Measurements from ENCODE around the gene P4HB.
A peak's percentile ranks its signal among the peaks of the same experiment; 100 is the strongest.
"Not testable (repeated sequence)": the region's sequence is repeated elsewhere in the genome, so short reads cannot be mapped to it uniquely, and the experiment has no call there.

Gene P4HB

DNA sequence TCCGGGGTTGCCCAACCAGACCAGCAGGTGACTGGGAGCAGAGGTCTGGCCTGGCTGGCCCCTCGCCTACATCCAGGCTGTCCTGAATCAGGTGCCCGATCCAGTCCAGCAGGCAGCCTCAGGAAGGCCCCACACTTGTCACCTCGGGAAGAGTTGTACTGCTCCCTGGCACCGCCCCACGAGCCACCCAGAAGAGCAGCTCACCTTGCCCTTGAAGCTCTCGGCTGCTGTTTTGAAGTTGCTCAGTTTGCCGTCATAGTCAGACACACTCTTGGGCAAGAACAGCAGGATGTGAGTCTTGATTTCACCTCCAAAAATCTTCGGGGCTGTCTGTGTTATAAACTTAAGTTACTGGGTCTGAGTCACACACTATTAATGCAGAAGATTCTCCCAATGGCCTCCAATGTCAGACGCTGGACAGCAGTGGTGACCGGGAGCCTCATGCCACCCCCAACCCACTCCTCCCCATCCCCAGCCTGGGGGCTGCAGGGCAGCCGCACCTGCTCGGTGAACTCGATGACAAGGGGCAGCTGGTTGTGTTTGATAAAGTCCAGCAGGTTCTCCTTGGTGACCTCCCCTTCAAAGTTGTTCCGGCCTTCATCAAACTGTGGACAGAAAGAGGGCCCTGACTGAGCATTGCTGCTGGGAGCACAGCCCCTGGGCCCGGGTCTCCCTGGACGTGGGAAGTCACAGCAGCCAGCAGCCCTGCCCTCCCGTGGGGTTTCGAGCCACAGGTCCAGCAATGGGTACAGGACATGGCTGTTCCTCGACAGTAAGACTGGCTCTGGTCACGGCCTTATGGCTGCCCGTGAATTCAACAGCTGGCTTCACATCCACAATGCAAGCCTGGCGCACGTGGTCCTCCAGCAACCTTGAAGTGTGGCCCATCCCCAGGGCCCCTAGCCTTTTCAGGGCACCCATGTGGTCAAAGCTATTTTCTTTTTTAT lies 13.3 kb downstream of the P4HB start:
- DNase-seq (ENCODE audit: low read depth in 3 of 3), result no peak

DNA sequence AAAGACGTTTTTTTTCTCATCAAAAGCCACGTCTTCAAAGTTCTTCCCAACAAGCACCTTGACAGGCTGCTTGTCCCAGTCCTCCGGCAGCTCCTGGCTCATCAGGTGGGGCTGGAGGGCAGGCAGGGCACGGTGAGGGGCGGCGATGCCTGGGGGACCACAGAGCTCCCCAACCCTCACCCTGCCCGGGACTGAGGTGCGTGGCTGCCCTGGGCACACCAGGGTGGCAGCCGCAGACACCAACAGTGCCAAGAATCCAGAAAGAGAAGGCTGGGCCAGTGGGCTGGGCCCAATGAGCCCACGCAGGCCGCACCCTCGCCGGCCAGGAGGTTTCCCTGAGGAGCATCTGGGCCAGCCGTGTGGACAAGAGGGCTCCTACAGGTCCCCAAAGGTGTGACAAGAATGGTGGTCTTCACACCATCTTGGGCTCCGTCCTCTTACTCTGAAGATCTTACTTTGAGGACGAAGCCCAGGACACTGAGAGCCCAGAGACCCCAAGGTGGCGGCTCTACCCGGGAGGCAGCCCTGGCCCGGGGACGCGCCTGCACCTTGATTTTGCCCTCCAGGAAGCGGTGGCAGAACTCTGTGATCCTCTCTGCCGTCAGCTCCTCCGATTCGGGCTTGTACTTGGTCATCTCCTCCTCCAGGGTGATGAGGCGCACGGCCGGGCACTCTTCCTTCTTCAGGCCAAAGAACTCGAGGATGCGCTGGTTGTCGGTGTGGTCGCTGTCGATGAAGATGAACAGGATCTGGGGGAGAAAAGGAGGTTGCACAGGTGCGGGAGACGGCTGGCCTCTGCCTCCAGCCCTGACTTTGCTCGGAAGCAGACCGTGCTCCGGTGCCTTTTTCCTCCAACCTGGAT lies 14.2 kb downstream of the P4HB start:
- DNase-seq (ENCODE audit: low read depth in 3 of 3), result no peak

- DNase-seq (ENCODE audit: low read depth in 3 of 3), result no peak
Measured at GRCh38 chr17:81845361-81845760, 15.0 kb downstream of the P4HB start.

GRCh38 chr17:81844887-81845286 lies 15.4 kb downstream of the P4HB start:
- DNase-seq (ENCODE audit: low read depth in 3 of 3), result no peak

DNA sequence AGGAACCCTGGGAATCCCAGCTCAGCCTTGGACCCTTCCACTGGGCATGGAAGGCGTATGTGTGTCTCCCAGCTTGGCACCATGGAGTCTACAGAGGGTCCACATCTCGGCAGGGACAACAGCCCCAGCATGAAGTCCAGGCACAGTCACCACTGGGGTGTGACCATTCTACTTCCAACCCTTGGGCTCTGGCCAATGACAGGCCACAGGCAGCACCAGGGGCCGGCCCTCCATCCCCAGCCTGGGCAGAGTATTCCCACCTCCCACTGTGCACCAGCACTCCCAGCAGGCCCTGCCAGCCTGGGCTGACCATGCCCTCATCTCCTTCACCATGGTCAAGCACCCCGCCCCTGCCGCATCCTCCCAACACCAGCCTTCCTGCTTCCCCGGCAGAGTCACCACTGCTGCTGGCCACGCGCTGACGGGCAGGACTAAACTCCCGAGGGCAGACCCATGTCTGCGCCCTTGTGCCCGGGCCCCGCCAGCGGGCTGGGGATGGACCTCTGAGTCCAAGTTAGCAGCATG lies 15.9 kb downstream of the P4HB start:
- no peak for DNase-seq (ENCODE audit: low read depth in 3 of 3)

DNA sequence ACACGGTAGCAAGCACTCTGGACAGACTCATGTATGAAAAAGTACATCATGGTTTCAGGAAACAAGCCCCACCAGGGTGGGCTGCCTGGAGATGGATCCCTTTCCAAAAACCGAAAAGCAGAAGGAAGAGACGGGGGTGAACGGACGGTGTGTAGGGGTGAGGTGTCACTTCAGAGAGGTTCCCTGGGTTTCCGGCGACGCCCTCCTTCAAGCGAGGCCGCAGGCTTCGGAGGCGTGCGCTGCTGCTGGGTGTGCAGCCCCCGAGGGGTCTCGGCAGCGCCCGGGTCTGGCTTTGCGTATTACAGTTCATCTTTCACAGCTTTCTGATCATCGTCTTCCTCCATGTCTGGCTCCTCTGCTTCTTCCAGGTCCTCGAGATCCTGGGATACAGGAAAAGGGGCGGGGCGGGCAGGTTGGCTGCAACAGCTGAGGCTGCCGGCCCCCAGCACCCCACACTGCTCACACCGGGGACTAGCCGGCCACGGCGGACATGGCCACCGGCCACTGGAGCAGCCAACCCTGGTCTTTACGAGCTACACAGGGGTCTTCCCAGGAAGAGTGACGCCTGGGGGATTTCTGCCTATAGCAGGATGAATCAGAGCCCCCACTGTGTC lies 16.5 kb downstream of the P4HB start:
- DNase-seq (ENCODE audit: low read depth in 3 of 3), result no peak

- no peak for DNase-seq (ENCODE audit: low read depth in 3 of 3)
Measured at GRCh38 chr17:81842725-81843504, 17.4 kb downstream of the P4HB start.

- no peak for DNase-seq (ENCODE audit: low read depth in 3 of 3)
Measured at GRCh38 chr17:81842378-81842724, 18.0 kb downstream of the P4HB start.

GRCh38 chr17:81841866-81842265 lies 18.5 kb downstream of the P4HB start:
- no peak for DNase-seq (ENCODE audit: low read depth in 3 of 3)

DNA sequence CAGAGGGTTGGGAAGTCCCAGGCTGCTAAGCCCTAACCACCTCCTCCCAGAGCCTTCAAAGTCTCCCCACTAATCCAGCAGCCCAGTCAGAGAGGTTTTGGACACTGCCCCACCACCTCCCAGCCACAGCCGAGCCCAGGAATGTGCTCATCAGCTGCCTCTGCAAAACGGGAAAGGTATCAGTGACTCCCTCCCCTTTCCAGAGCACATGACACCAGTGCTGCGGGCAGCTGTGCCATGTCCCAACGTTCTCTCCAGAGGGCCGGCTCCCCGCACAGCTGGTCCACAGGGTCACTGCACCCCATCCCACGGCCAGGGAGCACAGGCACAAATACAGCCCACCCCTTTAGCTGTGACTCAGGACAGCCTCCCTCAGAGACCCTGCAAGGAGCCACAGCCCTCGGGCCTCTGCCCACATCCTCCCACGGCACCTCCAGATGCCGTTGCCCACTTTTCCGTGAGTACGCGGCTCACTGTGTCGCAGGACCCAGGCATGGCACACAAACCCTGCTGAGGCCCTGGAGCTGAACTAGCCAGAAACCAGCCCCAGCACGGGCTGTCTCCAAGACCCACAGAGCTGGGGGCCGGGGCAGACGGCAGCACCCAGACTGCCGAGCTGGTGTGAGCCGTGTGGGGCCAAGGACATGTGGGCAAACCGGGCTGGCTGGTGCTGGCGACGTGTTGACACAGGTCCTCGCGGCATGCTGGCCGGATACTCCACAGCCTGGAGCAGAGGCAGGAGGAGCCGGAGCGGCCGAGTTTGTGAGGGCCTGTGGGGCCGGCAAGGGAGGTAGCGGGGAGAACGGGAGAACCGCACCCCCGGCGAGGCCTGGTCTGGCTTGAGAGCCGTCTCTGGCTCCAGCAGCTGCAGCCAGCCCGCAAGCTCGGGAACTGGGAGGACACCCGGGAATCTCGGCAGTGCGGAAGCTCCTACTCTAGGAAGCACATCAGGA lies 19.2 kb downstream of the P4HB start:
- no peak for DNase-seq (ENCODE audit: low read depth in 3 of 3)

- DNase-seq (ENCODE audit: low read depth in 3 of 3), result not testable (repeated sequence)
Measured at GRCh38 chr17:81840059-81840458, 20.3 kb downstream of the P4HB start.

DNA sequence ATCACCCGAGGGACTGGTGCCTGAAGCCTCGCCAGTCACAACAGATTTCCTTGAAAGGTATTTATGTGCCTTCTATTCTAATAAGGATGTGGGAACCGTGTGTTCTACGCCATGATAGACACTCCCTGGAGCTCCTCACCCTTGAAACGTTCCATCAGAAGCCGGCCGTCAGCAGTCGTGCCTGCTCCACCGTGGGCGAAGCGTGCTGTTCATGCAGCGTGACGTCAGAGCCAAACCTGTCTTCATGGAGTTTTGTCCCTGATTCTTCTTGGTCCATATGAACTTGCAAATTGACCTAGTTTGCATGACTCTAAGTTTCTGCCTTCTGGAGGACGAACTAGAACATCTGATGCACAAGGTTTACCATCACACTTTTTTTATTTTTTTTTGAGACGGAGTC lies 21.0 kb downstream of the P4HB start:
- DNase-seq (ENCODE audit: low read depth in 3 of 3), result no peak

GRCh38 chr17:81838753-81839255 lies 21.5 kb downstream of the P4HB start:
- DNase-seq (ENCODE audit: low read depth in 3 of 3), result no peak

DNA sequence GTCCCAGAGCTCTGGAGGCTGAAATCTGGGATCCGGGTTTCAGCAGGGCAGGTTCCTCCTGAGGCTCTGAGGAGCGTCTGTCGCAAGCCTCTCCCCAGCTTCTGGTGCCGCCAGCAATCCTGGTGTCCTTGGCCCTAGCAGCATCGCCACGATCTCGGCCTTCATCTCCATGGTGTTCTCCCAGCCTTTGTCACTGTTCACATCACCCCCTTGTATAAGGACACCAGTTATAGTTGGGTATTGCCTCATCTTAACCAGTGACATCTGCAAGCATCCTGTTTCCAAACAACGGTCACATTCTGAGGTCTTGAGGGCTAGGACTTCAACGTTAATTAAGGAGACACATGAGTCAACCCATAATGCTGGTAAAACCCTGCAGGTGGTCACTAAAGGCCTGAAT lies 22.7 kb downstream of the P4HB start:
- DNase-seq (ENCODE audit: low read depth in 3 of 3), result no peak

GRCh38 chr17:81834831-81835267 lies 25.5 kb downstream of the P4HB start, which contains the start of gene PPP1R27:
Gene PPP1R27 (minus strand): TSS chr17:81835050. CDS start chr17:81834953, 97 bp downstream.
- DNase-seq (ENCODE audit: low read depth in 3 of 3), result no peak

DNA sequence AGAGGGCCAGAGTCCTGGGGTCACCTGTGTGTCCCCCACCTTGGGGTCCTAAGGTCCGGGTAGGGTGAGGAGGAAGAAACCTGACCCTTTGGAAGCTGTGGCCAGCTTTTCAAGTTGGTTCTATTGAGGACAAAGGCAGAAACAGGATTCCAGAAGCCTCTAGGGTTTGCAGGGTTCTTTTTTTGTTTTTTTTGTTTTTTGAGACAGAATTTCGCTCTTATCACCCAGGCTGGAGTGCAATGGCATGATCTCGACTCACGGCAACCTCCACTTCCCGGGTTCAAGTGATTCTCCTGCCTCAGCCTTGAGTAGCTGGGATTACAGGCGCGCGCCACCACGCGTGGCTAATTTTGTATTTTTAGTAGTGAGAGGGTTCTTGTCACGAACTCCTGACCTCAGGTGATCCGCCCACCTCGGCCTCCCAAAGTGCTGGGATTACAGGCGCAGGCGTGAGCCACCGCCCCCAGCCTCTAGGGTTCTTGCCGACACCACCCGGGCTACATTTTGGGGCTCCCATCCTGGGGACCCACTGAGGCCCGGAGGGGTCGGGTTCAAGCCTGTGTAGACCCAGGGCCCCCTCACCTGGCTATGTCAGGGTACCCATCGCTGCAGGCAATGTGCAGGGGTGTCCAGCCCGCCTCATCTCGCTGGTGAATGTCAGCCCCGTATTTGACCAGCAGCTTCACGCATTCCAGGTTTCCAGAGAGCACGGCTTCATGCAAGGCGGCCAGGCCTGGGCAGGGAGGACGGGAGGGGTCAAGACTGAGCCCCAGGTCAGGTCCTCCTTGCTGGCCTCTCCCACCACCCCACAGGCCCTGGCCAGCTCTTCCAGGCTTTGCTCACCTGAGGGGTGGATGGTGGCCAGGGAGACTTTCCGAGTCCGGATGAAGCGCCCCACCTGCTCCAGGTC lies 26.2 kb downstream of the P4HB start:
- DNase-seq (ENCODE audit: low read depth in 3 of 3), result no peak

GRCh38 chr17:81833160-81833920 lies 27.0 kb downstream of the P4HB start, which contains the start of gene MCRIP1:
Gene MCRIP1 (minus strand): TSS chr17:81833291. CDS start chr17:81824506, 8,785 bp downstream.
- peak; percentile 89 to 96 (median 92) for DNase-seq (ENCODE audit: low read depth in 3 of 3)

All from stimulated activated CD4-positive, alpha-beta T cell treated with anti-CD3 and anti-CD28 coated beads, TNF-alpha, amount 100 ng/mL, for 4 hours (primary cell).